ENCODE measurements around the gene OCIAD2. TPM values are rescaled to one million over a fixed set of nuclear protein-coding genes. Genes with fewer than 3 reads are reported as not detected.

OCIAD2 gene, protein sequence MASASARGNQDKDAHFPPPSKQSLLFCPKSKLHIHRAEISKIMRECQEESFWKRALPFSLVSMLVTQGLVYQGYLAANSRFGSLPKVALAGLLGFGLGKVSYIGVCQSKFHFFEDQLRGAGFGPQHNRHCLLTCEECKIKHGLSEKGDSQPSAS
- total RNA-seq (2021; fragmentation: NEBNext Ultra II Directional; extraction: Animal tissue kit (Norgen Biotek cat#: 25700)) = 10 to 100 TPM in 1 of 6 experiments, 1 to 10 TPM in 5; 1.0 to 17.3 (median 2.3) TPM
- long read RNA-seq, partial matches to known transcripts = 0 of 1 reads
- long read RNA-seq, other reads (novel, unspliced or antisense) = 0 of 1 reads

DNA sequence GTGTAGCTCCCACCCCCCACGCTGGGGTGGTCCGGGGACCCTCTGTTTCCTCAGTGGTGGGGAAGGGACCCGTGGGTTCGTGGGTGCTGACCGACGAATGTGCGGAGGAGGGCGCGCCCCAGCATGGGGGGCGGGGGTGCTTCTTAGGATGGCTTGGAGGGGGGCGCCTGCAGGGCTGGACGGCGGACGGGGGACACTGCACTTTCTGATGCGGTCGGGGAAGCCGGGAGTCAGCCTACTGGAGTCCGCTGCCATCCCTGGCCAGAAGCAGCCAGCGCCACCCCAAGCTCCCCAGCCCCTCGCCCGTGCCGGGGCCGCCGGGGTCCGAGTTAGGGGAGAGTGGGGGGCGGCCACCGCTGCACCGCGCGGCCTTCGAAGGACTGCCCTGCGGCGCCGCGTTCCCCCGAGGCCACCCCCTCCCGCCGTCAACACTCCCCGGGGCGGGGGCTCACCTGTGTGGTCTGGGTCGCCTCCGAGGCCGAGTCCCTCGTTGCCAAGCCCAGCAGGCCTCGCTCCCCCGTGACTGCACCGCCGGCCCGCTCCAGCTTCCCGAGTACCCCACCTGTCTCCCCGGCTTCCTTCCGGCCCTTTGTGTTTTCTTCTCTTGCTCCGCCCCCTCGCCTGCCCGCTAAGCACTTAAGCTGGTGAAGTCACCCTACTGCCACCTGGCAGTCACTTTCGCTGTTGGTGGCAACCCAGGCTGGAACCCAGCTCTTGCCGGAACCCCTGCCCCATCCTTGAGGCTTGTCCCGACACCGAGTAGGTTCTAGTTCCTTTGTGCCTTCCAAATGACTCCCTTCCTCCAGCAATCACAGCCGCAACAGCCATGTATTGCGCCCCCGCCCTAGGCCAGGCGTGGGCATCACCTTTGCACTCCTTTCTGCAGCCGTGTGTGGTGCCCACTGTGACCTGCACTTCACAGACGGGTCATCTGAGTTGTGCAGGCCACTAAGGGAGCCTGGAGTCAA lies at the start of gene OCIAD2:
Gene OCIAD2, minus strand, starts transcription at position 569 of the 968 bp plus-strand sequence. CDS start 2,225 bp downstream, outside the sequence.
- no peak for DNase-seq
- Mint-ChIP-seq H3K27me3 (ENCODE audit: insufficient read depth) (peaks cover 4% of the 10 kb centered on the region; the same call in 1 of the 2 replicates), H3K4me1 (ENCODE audit: low read depth) (peaks cover 60% of the 10 kb centered on the region), H3K4me3 (peak within 1 kb of the TSS; percentile 71), H3K36me3 (ENCODE audit: low read depth) (no peaks in the 10 kb centered on the region), H3K27ac (no peak within 1 kb of the TSS), H3K9me3 (no peaks in the 10 kb centered on the region)
- TF ChIP-seq, protein P1, sequence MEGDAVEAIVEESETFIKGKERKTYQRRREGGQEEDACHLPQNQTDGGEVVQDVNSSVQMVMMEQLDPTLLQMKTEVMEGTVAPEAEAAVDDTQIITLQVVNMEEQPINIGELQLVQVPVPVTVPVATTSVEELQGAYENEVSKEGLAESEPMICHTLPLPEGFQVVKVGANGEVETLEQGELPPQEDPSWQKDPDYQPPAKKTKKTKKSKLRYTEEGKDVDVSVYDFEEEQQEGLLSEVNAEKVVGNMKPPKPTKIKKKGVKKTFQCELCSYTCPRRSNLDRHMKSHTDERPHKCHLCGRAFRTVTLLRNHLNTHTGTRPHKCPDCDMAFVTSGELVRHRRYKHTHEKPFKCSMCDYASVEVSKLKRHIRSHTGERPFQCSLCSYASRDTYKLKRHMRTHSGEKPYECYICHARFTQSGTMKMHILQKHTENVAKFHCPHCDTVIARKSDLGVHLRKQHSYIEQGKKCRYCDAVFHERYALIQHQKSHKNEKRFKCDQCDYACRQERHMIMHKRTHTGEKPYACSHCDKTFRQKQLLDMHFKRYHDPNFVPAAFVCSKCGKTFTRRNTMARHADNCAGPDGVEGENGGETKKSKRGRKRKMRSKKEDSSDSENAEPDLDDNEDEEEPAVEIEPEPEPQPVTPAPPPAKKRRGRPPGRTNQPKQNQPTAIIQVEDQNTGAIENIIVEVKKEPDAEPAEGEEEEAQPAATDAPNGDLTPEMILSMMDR (IDR thresholded peaks at IDR 0.05) = no peak

DNA sequence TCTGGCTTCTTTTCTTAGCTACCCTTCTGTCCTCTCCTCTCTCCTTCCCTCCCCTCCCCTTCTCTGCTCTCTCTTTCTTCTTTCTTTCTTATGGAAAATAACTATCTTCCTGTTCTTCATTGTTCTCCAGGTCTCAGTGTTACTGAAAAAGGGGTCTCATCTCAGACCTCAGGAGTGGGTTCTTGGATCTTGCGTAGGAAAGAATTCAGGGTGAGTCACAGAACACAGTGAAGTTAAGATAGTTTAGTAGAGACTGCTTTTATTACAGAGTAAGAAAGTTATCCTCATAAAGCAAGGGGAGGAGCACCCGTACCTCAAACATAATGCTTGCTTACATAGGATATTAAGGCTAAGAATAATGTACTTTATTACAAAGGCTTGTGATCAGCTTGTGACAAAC lies 47.7 kb upstream of the OCIAD2 start:
- TF ChIP-seq, protein P1 (IDR thresholded peaks at IDR 0.05) = no peak
- Mint-ChIP-seq H3K36me3 (ENCODE audit: low read depth) (no peaks in the 10 kb centered on the region), H3K27me3 (ENCODE audit: insufficient read depth) (peaks cover 3% of the 10 kb centered on the region), H3K4me3 (no peak overlapping the region), H3K9me3 (no peaks in the 10 kb centered on the region; the same call in 1 of the 2 replicates), H3K27ac (peak overlapping the region; percentile 69), H3K4me1 (ENCODE audit: low read depth) (peaks cover 38% of the 10 kb centered on the region)
- DNase-seq = peak; percentile 15

DNA sequence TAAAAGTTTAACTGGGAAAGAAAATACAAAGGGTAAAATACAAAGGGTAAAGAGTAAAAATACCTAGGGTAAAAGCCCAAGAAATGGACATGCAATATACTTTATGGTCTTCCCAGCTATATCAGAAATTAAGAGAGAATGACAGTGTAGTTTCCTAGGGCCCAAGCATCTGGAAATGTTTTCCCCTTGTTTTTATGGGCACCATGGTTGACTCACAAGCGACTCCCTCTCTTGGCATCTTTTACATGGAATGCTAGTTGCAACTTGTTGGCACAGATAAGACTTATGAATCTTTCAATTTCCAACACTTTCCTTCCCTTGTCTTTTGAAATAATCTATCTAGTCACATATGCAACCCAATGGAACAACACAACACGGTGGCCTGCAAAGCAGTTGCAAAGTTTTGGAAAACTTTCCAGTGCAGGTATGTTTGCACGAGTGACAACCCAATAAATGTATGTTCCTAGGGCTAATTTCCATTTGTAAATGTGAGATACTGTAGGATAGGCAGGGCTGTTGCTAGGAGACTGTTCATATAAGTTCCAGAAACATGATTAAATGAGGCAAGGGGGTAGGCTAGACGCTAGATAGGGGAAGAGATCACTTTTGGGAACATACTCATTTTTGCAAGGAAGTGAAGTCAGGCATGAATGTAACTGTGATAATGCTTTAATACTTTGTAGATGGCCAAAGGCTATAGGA lies 43.1 kb upstream of the OCIAD2 start:
- Mint-ChIP-seq H3K27ac (peak overlapping the region; percentile 59), H3K4me1 (ENCODE audit: low read depth) (peaks cover 28% of the 10 kb centered on the region), H3K36me3 (ENCODE audit: low read depth) (no peaks in the 10 kb centered on the region), H3K9me3 (no peaks in the 10 kb centered on the region; the same call in 1 of the 2 replicates), H3K4me3 (no peak overlapping the region), H3K27me3 (ENCODE audit: insufficient read depth) (peaks cover 3% of the 10 kb centered on the region; the same call in 1 of the 2 replicates)
- DNase-seq = peak; percentile 66
- TF ChIP-seq, protein P1 (IDR thresholded peaks at IDR 0.05) = no peak

DNA sequence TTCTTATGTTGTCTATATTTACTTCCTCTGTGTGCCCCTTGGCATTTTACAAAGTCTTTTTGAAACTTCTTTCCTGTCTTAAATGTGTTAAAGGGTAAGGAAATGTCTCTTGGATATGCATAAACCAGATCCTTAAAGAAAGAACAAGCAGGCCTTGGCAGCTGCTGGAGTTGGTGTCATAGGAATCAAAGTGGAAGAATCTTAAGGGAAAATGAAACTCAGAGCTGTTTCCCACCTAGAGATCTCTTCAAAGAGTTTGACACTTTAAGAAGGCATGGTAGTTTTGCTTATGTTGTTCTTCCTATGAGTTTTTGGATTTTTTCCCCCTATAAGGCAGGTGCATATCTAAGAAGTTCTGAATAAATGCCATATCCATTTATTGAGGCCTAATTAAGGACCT lies 42.5 kb upstream of the OCIAD2 start:
- Mint-ChIP-seq H3K4me3 (no peak overlapping the region), H3K27me3 (ENCODE audit: insufficient read depth) (peaks cover 3% of the 10 kb centered on the region; the same call in 1 of the 2 replicates), H3K9me3 (no peaks in the 10 kb centered on the region; the same call in 1 of the 2 replicates), H3K27ac (peak overlapping the region; percentile 59), H3K4me1 (ENCODE audit: low read depth) (peaks cover 28% of the 10 kb centered on the region), H3K36me3 (ENCODE audit: low read depth) (no peaks in the 10 kb centered on the region)
- TF ChIP-seq, protein P1 (IDR thresholded peaks at IDR 0.05) = no peak
- DNase-seq = no peak

DNA sequence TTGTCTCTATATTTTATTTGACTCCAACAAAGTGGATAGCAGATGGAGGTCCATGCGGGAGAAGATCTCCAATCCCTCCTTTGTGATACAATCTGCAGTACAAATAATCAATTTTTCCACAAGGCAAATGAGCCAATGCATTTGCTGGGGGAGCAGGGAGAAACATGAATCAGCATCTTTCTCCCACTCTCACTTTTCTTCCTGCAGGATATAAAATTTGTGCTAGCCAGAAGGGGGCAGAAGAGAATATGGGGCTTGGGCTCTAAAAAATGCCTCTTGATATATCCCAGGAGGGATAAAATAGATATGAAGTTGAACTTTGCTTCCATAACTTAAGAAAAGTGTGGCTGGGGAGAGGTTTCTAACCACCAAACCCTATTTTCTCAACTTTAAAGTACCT lies 41.2 kb upstream of the OCIAD2 start:
- TF ChIP-seq, protein P1 (IDR thresholded peaks at IDR 0.05) = peak; percentile 35; the same call in 1 of the 2 replicates
- H3K4me1 Mint-ChIP-seq (ENCODE audit: low read depth) = peaks cover 26% of the 10 kb centered on the region
- peaks cover 5% of the 10 kb centered on the region; the same call in 1 of the 2 replicates for H3K27me3 Mint-ChIP-seq (ENCODE audit: insufficient read depth)
- no peak overlapping the region for H3K27ac Mint-ChIP-seq
- no peaks in the 10 kb centered on the region for H3K36me3 Mint-ChIP-seq (ENCODE audit: low read depth)
- no peak for DNase-seq
- no peak overlapping the region for H3K4me3 Mint-ChIP-seq
- no peaks in the 10 kb centered on the region; the same call in 1 of the 2 replicates for H3K9me3 Mint-ChIP-seq

All from HFFc6 (cell line).